ENCODE results near the gene DTL.

Gene DTL

DNA sequence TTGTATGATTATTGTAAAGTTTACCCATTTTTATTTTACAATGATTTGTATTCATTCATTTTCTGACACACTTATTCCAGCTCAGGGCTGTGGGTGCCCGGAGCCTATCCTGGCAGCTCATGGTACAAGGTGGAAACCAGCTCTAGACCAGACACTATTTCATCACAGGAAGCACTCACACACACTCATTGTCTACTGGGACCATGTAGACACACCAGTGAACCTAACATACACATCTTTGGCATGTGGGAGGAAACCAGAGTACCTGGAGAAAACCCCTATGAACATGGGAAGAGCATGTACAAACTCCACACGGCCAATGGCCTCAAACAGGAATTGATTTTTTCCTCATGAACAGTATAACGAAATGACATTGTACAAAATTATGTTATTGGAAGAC lies 2.4 kb downstream of the DTL start:
- H3K4me3 ChIP-seq (ENCODE audit: insufficient read depth, low read length, poor library complexity, severe bottlenecking) = peak overlapping the region; percentile 98
- no peaks in the 10 kb centered on the region; the same call in 1 of the 2 replicates for H3F3A ChIP-seq (ENCODE audit: insufficient read depth)
- no peak overlapping the region for H3K27ac ChIP-seq (ENCODE audit: low read depth, low read length)
- H2AFZ ChIP-seq (ENCODE audit: low read depth, low read length, severe bottlenecking) = no peak overlapping the region
- H3K9me3 ChIP-seq (ENCODE audit: insufficient read depth, low read length) = no peaks in the 10 kb centered on the region
- peaks cover 93% of the 10 kb centered on the region for H3K79me2 ChIP-seq (ENCODE audit: insufficient read depth, low read length)
- peaks cover 40% of the 10 kb centered on the region for H4K20me1 ChIP-seq (ENCODE audit: low read depth, low read length)
- peaks cover 17% of the 10 kb centered on the region; the same call in 1 of the 2 replicates for H3K36me3 ChIP-seq (ENCODE audit: low read length)
- H3K9me2 ChIP-seq (replicated peaks; ENCODE audit: insufficient read depth, low read length) = no peaks in the 10 kb centered on the region
- TF ChIP-seq EZH2phosphoT487 (conservative IDR thresholded peaks at IDR 0.05; ENCODE audit: low read length) (no peak), CTCF (IDR thresholded peaks at IDR 0.05; ENCODE audit: insufficient read depth, low read length, poor library complexity, severe bottlenecking) (no peak)
- peak overlapping the region; percentile 90 for H3K9ac ChIP-seq (ENCODE audit: low read length)
- H3K4me2 ChIP-seq (ENCODE audit: low read depth, low read length, poor library complexity, severe bottlenecking) = peak overlapping the region; percentile 80
- H3K27me3 ChIP-seq (ENCODE audit: low read length) = no peaks in the 10 kb centered on the region

GRCh38 chr1:212039622-212040021 lies 4.1 kb downstream of the DTL start:
- Histone ChIP-seq H3K4me3 (ENCODE audit: insufficient read depth, low read length, poor library complexity, severe bottlenecking) (no peak overlapping the region), H3K27me3 (ENCODE audit: low read length) (no peaks in the 10 kb centered on the region), H3K9me3 (ENCODE audit: insufficient read depth, low read length) (no peaks in the 10 kb centered on the region), H3K79me2 (ENCODE audit: insufficient read depth, low read length) (peaks cover 86% of the 10 kb centered on the region), H3K9me2 (replicated peaks; ENCODE audit: insufficient read depth, low read length) (no peaks in the 10 kb centered on the region), H3K9ac (ENCODE audit: low read length) (no peak overlapping the region), H3K4me2 (ENCODE audit: low read depth, low read length, poor library complexity, severe bottlenecking) (peak overlapping the region; percentile 80), H3K36me3 (ENCODE audit: low read length) (peaks cover 25% of the 10 kb centered on the region; the same call in 1 of the 2 replicates), H2AFZ (ENCODE audit: low read depth, low read length, severe bottlenecking) (no peak overlapping the region), H4K20me1 (ENCODE audit: low read depth, low read length) (peaks cover 40% of the 10 kb centered on the region), H3K27ac (ENCODE audit: low read depth, low read length) (no peak overlapping the region), H3F3A (ENCODE audit: insufficient read depth) (no peaks in the 10 kb centered on the region; the same call in 1 of the 2 replicates)
- no peak for TF ChIP-seq CTCF (IDR thresholded peaks at IDR 0.05; ENCODE audit: insufficient read depth, low read length, poor library complexity, severe bottlenecking)

DNA sequence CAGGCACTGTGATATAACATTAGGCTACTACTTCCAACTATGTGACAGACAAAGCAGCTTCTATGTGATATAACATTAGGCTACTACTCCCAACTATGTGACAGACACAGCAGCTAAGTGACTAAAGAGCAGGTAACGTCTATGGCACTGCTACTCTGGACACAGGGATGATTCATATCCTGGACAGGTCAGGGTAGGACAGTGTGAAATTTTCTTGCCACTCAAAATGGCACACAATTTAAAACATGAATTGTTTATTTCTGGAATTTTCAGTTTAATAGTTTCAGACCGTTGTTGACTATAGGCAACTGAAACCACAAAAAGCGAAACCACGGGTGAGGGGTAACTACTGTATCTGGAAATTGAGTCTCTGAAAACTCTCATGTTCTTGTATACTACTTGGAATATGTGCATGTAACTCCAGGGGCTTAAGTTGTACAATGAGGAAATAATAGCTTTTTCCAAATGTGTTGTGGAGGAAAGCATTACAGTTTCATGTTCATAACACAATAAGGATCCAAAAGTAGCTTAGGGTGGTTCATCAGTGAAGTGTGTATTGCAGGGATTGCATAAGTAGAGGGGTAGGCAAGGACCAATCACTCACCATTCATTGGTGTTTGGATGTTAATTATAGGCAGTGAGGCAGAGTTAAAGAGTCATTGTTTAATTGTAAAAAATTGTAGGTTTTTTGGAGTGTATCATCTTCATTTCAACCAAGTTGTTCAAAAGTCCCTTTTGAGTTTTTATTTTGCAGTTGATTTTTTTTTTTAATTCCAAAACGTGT lies 5.3 kb downstream of the DTL start:
- Histone ChIP-seq H3K27ac (ENCODE audit: low read depth, low read length) (no peak overlapping the region), H3K9ac (ENCODE audit: low read length) (no peak overlapping the region), H3K4me2 (ENCODE audit: low read depth, low read length, poor library complexity, severe bottlenecking) (peak overlapping the region; percentile 23), H3K27me3 (ENCODE audit: low read length) (no peaks in the 10 kb centered on the region), H3K9me2 (replicated peaks; ENCODE audit: insufficient read depth, low read length) (no peaks in the 10 kb centered on the region), H3K4me3 (ENCODE audit: insufficient read depth, low read length, poor library complexity, severe bottlenecking) (no peak overlapping the region), H3F3A (ENCODE audit: insufficient read depth) (no peaks in the 10 kb centered on the region; the same call in 1 of the 2 replicates), H3K36me3 (ENCODE audit: low read length) (peaks cover 34% of the 10 kb centered on the region; the same call in 1 of the 2 replicates), H4K20me1 (ENCODE audit: low read depth, low read length) (peaks cover 43% of the 10 kb centered on the region), H3K79me2 (ENCODE audit: insufficient read depth, low read length) (peaks cover 93% of the 10 kb centered on the region), H2AFZ (ENCODE audit: low read depth, low read length, severe bottlenecking) (no peak overlapping the region), H3K9me3 (ENCODE audit: insufficient read depth, low read length) (no peaks in the 10 kb centered on the region)
- TF ChIP-seq CTCF (IDR thresholded peaks at IDR 0.05; ENCODE audit: insufficient read depth, low read length, poor library complexity, severe bottlenecking) (no peak), EZH2phosphoT487 (conservative IDR thresholded peaks at IDR 0.05; ENCODE audit: low read length) (no peak)

Data from SU-DHL-6 (cell line).